ENCODE results near the gene PHF12. TPM values are rescaled to one million over a fixed set of nuclear protein-coding genes. Genes with fewer than 3 reads are reported as not detected.

Gene PHF12
- total and polyA plus RNA-seq, 2 of the 4 experiments (the other 2 are of a cell fraction): 24.4 to 25.6 TPM

DNA sequence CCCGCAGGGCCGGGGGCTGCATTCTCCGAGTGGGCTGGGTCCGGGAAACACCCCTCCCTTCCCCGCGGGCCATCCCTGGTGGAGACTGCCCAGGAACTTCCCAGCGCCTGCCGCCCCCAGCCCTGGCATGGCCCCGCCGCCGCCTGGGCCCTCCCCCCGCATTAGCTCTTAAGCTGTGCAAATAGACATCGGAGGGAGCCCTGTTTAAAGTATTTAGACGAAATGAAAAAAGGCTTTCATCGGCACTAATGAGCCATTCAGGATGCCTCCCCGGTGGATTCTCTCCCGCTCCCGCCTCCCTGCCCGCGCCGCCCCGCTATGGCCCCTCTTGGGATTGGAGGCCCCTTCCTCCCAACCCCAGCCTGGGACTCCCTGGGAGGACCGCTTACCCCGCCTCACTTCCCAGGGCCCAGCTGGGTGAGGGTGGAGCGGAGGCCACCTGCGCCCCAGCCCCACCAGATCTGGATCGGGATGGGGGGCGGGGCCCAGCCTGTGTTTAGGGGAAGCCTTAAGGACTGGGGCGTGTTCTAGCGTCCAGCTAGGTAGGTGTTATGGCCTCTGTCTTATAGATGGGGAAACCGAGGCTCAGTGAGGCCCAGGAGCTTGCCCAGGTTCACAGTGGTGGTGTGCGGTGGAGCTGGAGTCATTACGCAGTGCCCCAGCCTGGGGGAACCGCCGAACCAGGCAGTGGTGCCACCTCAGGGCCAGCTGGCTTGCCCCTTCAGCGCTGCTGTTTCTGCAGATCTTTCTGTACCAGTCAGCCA lies 34.8 kb upstream of the PHF12 start:
- no peak overlapping the region for H2BK120ac ChIP-seq (ENCODE audit: low read depth, low read length)
- TF ChIP-seq, protein P1, sequence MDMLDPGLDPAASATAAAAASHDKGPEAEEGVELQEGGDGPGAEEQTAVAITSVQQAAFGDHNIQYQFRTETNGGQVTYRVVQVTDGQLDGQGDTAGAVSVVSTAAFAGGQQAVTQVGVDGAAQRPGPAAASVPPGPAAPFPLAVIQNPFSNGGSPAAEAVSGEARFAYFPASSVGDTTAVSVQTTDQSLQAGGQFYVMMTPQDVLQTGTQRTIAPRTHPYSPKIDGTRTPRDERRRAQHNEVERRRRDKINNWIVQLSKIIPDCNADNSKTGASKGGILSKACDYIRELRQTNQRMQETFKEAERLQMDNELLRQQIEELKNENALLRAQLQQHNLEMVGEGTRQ (IDR thresholded peaks at IDR 0.05; ENCODE audit: low read depth, low read length): no peak
- TF ChIP-seq SMC3 (IDR thresholded peaks at IDR 0.05; ENCODE audit: low read depth, low read length) (no peak), FOS (IDR thresholded peaks at IDR 0.05; ENCODE audit: low read depth, low read length) (no peak), POLR2A (IDR thresholded peaks at IDR 0.05; ENCODE audit: low read depth, low read length) (no peak), CEBPB (IDR thresholded peaks at IDR 0.05; ENCODE audit: low read depth, low read length) (no peak), MAZ (IDR thresholded peaks at IDR 0.05; ENCODE audit: borderline replicate concordance, low read depth, low read length) (no peak), MAFK (IDR thresholded peaks at IDR 0.05; ENCODE audit: low read depth, low read length) (no peak), CHD1 (IDR thresholded peaks at IDR 0.05; ENCODE audit: low read depth, low read length) (no peak), NFE2L2 (IDR thresholded peaks at IDR 0.05; ENCODE audit: low read depth, low read length) (no peak), RFX5 (IDR thresholded peaks at IDR 0.05; ENCODE audit: low read depth, low read length) (no peak), RAD21 (IDR thresholded peaks at IDR 0.05; ENCODE audit: low read length) (no peak), MXI1 (IDR thresholded peaks at IDR 0.05; ENCODE audit: borderline replicate concordance, low read depth, low read length) (no peak), BHLHE40 (IDR thresholded peaks at IDR 0.05; ENCODE audit: low read depth, low read length) (no peak), RCOR1 (IDR thresholded peaks at IDR 0.05; ENCODE audit: insufficient replicate concordance, low read length) (no peak)
- TF ChIP-seq, protein P2, sequence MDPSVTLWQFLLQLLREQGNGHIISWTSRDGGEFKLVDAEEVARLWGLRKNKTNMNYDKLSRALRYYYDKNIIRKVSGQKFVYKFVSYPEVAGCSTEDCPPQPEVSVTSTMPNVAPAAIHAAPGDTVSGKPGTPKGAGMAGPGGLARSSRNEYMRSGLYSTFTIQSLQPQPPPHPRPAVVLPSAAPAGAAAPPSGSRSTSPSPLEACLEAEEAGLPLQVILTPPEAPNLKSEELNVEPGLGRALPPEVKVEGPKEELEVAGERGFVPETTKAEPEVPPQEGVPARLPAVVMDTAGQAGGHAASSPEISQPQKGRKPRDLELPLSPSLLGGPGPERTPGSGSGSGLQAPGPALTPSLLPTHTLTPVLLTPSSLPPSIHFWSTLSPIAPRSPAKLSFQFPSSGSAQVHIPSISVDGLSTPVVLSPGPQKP (IDR thresholded peaks at IDR 0.05; ENCODE audit: borderline replicate concordance, low read depth, low read length): no peak
- TF ChIP-seq, protein P3, sequence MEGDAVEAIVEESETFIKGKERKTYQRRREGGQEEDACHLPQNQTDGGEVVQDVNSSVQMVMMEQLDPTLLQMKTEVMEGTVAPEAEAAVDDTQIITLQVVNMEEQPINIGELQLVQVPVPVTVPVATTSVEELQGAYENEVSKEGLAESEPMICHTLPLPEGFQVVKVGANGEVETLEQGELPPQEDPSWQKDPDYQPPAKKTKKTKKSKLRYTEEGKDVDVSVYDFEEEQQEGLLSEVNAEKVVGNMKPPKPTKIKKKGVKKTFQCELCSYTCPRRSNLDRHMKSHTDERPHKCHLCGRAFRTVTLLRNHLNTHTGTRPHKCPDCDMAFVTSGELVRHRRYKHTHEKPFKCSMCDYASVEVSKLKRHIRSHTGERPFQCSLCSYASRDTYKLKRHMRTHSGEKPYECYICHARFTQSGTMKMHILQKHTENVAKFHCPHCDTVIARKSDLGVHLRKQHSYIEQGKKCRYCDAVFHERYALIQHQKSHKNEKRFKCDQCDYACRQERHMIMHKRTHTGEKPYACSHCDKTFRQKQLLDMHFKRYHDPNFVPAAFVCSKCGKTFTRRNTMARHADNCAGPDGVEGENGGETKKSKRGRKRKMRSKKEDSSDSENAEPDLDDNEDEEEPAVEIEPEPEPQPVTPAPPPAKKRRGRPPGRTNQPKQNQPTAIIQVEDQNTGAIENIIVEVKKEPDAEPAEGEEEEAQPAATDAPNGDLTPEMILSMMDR (conservative IDR thresholded peaks at IDR 0.05; ENCODE audit: low read depth, low read length): no peak
- H3K4me2 ChIP-seq (ENCODE audit: low read depth, low read length): no peak overlapping the region
- no peaks in the 10 kb centered on the region for H3K4me1 ChIP-seq (ENCODE audit: control insufficient read depth, insufficient read depth, low read length)
- H2AK5ac ChIP-seq (ENCODE audit: low read depth, low read length): no peak overlapping the region
- no peaks in the 10 kb centered on the region for H4K20me1 ChIP-seq (ENCODE audit: insufficient read depth, low read length)
- intact Hi-C loops (cut with micrococcal nuclease) (no loop called here), in situ Hi-C loops (cut with MboI; ENCODE audit: low sequenced_read_pairs) (no loop called here), dilution Hi-C loops (cut with HindIII; ENCODE audit: low sequenced_read_pairs, unreplicated experiment) (no loop called here)
- no TSS peak for BruUV-seq (replicated peaks)
- H3K18ac ChIP-seq (ENCODE audit: low read depth, low read length): no peak overlapping the region
- no peak overlapping the region for H4K91ac ChIP-seq (ENCODE audit: insufficient read depth, low read depth, low read length)
- no peaks in the 10 kb centered on the region for H3K36me3 ChIP-seq (ENCODE audit: control insufficient read depth, insufficient read depth, low read length)
- H3K4ac ChIP-seq (ENCODE audit: low read depth, low read length): no peak overlapping the region
- no peak overlapping the region for H4K5ac ChIP-seq (ENCODE audit: low read depth, low read length)
- peaks cover 74% of the 10 kb centered on the region for H3K27me3 ChIP-seq (ENCODE audit: control insufficient read depth, insufficient read depth, low read length)
- no peak overlapping the region for H2BK20ac ChIP-seq (ENCODE audit: low read depth, low read length)
- no peak overlapping the region for H3K27ac ChIP-seq (ENCODE audit: insufficient read depth, low read length)
- no peak overlapping the region for H4K8ac ChIP-seq (ENCODE audit: low read depth in 2 of 2, low read length in 2 of 2)
- ChIA-PET POLR2A (ENCODE audit: unreplicated experiment) (no interaction called here), CTCF (interaction anchor here (0.6 kb wide), 1 partner anchor 9 kb away, joined by 3 read pairs; no protein-coding TSS in a partner anchor)
- H3K14ac ChIP-seq (replicated peaks; ENCODE audit: low read depth, low read length): no peak overlapping the region
- H3K23ac ChIP-seq (ENCODE audit: low read depth, low read length): no peak overlapping the region
- no peak overlapping the region for H2BK5ac ChIP-seq (ENCODE audit: low read depth, low read length, poor library complexity, severe bottlenecking)
- H3K9me3 ChIP-seq (ENCODE audit: control insufficient read depth, insufficient read depth, low read length): no peaks in the 10 kb centered on the region
- H3K9ac ChIP-seq (ENCODE audit: low read depth, low read length): no peak overlapping the region
- no peak for DNase-seq
- no peak overlapping the region for H3K4me3 ChIP-seq (ENCODE audit: insufficient read depth, low read depth, low read length)
- no peaks in the 10 kb centered on the region for H3K79me1 ChIP-seq (ENCODE audit: low read depth in 1 of 2, low read length in 2 of 2)
- ATAC-seq (ENCODE audit: low read depth): no peak
- no peak overlapping the region for H2BK15ac ChIP-seq (ENCODE audit: low read depth, low read length)
- 30% methylated on average over 12 of the region's 36 CpGs; no CpG with 5 or more reads in 1 of the 2 experiments for WGBS, 2 experiments (ENCODE audit: extremely low coverage in 2 of 2, insufficient read length in 1 of 2)
- no peak overlapping the region for H3K56ac ChIP-seq (ENCODE audit: extremely low read depth, insufficient read depth, low read length)
- H3K9me1 ChIP-seq (ENCODE audit: insufficient read depth, low read length): no peaks in the 10 kb centered on the region
- H2AFZ ChIP-seq (replicated peaks; ENCODE audit: low read length, poor library complexity): peak overlapping the region; percentile 21
- no peak overlapping the region for H2AK9ac ChIP-seq (replicated peaks; ENCODE audit: low read depth, low read length, poor library complexity)
